Keratinocyte (primary cell): Measurements from ENCODE around the gene FBLIM1.
A peak's percentile ranks its signal among the peaks of the same experiment; 100 is the strongest.

ENCODE experiments used
- EZH2 ChIP-seq: IDR thresholded peaks from one replicate; pipeline ENCODE4 v1.6.1; 2012; ENCODE audit warnings: inconsistent platforms, mild to moderate bottlenecking, low read length, moderate library complexity
- TF ChIP-seq, protein P1 (sequence below), 3 experiments: IDR thresholded peaks in 1 of 3; conservative IDR thresholded peaks in 1 of 3; optimal IDR thresholded peaks in 1 of 3; 2 replicates in 2 of 3; 3 replicates in 1 of 3; pipeline versions ENCODE3 to v1.5.1; 2011; ENCODE audit warnings: low read length in 3 of 3, mild to moderate bottlenecking in 3 of 3, moderate library complexity in 2 of 3, control low read depth in 1 of 3, inconsistent platforms in 1 of 3; ENCODE audit not compliant: insufficient read depth in 2 of 3; ENCODE audit errors: extremely low read depth in 1 of 3

DNA sequence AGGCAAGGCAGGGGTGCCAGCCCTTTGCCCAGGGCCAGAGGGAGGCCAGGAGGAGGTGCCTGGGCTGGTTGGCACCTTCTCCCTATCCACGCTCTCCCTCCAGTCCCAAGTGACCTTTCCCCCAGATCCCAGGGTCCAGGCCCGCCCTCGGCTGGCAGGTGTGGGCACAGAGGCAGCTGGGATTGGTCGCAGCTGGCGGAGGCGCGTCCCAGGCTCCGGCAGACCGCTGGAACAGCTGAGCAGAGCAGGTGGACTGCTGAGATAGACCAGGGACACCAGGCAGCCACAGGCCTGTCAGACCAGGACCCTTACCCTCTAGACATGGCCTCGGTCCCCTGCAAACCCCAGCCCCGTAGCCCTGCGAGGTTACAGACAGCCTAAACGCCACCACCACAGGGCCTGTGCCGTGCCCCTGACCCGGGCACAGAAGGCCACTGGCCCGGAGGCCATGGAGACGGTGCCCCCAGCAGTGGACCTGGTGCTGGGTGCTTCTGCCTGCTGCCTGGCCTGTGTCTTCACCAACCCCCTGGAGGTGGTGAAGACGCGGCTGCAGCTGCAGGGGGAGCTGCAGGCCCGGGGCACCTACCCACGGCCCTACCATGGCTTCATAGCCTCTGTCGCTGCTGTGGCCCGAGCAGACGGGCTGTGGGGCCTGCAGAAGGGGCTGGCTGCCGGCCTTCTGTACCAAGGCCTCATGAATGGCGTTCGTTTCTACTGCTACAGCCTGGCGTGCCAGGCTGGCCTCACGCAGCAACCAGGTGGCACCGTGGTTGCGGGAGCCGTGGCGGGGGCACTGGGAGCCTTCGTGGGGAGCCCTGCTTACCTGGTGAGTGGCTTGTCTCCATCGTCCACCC is 22.3 kb upstream of the FBLIM1 start, which contains the start of gene SLC25A34:
- TF ChIP-seq, protein P1, sequence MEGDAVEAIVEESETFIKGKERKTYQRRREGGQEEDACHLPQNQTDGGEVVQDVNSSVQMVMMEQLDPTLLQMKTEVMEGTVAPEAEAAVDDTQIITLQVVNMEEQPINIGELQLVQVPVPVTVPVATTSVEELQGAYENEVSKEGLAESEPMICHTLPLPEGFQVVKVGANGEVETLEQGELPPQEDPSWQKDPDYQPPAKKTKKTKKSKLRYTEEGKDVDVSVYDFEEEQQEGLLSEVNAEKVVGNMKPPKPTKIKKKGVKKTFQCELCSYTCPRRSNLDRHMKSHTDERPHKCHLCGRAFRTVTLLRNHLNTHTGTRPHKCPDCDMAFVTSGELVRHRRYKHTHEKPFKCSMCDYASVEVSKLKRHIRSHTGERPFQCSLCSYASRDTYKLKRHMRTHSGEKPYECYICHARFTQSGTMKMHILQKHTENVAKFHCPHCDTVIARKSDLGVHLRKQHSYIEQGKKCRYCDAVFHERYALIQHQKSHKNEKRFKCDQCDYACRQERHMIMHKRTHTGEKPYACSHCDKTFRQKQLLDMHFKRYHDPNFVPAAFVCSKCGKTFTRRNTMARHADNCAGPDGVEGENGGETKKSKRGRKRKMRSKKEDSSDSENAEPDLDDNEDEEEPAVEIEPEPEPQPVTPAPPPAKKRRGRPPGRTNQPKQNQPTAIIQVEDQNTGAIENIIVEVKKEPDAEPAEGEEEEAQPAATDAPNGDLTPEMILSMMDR (optimal IDR thresholded peaks at IDR 0.05 in 1 of 3, IDR thresholded peaks at IDR 0.05 in 1 of 3, conservative IDR thresholded peaks at IDR 0.05 in 1 of 3; ENCODE audit: extremely low read depth in 1 of 3, insufficient read depth in 2 of 3, low read length in 3 of 3), result peak in 1 of 3 experiments; percentile 15
- no peak for TF ChIP-seq EZH2
